Keratinocyte (primary cell): ENCODE results near the gene SPATA45. TPM values are rescaled to one million over a fixed set of nuclear protein-coding genes. Genes with fewer than 3 reads are reported as not detected.

Experiments
- DNase-seq: peaks from one replicate; pipeline ENCODE4 v3.0.0-alpha.2; 2011; ENCODE audit warnings: low read depth, missing footprints, low spot score
- FAIRE-seq: peaks from 2 replicates; lab custom pipeline; 2011; peaks lifted over from hg19 to GRCh38; lab: Jason Lieb, UNC
- H2AFZ ChIP-seq: 2 replicates; pipeline ENCODE4 v1.6.0; 2012; ENCODE audit warnings: low read length, control low read depth, inconsistent platforms; ENCODE audit not compliant: control insufficient read depth
- H3K27ac ChIP-seq: 2 replicates; pipeline ENCODE4 v1.5.1; 2011; ENCODE audit warnings: low read length; ENCODE audit not compliant: control insufficient read depth, insufficient read depth
- H3K27me3 ChIP-seq: 3 replicates; pipeline ENCODE4 v1.6.0; 2011; ENCODE audit warnings: low read length; ENCODE audit not compliant: control insufficient read depth, insufficient read depth; ENCODE audit errors: extremely low read depth
- H3K36me3 ChIP-seq, 2 experiments: 2 replicates in 1 of 2; 3 replicates in 1 of 2; pipeline ENCODE4 v1.5.1; 2011; ENCODE audit warnings: low read length in 2 of 2, mild to moderate bottlenecking in 1 of 2; ENCODE audit not compliant: control insufficient read depth in 2 of 2, insufficient read depth in 2 of 2; ENCODE audit errors: extremely low read depth in 1 of 2
- H3K4me1 ChIP-seq: 3 replicates; pipeline ENCODE4 v1.5.1; 2011; ENCODE audit warnings: low read length; ENCODE audit not compliant: control insufficient read depth, insufficient read depth; ENCODE audit errors: extremely low read depth
- H3K4me2 ChIP-seq: 3 replicates; pipeline ENCODE4 v1.6.0; 2011; ENCODE audit warnings: low read depth, low read length; ENCODE audit not compliant: control insufficient read depth, insufficient read depth; ENCODE audit errors: extremely low read depth
- H3K4me3 ChIP-seq, 3 experiments: fragments of 200-600 bp in 1 of 3; sonication (generic) in 1 of 3; 2 replicates in 2 of 3; 3 replicates in 1 of 3; pipeline ENCODE4 v1.5.1; 2011 to 2016; ENCODE audit warnings: low read length in 3 of 3, mild to moderate bottlenecking in 3 of 3, control low read depth in 2 of 3, inconsistent platforms in 1 of 3, low read depth in 1 of 3, mixed read lengths in 1 of 3, mixed run types in 1 of 3, moderate library complexity in 1 of 3; ENCODE audit not compliant: control insufficient read depth in 2 of 3, insufficient read depth in 2 of 3; ENCODE audit errors: extremely low read depth in 1 of 3
- H3K79me2 ChIP-seq: 2 replicates; pipeline ENCODE4 v1.6.0; 2012; ENCODE audit warnings: low read length; ENCODE audit not compliant: control insufficient read depth, insufficient read depth
- H3K9ac ChIP-seq: 3 replicates; pipeline ENCODE4 v1.6.0; 2011; ENCODE audit warnings: low read length; ENCODE audit not compliant: control insufficient read depth, insufficient read depth; ENCODE audit errors: extremely low read depth
- H3K9me1 ChIP-seq: 3 replicates; pipeline ENCODE4 v1.6.0; 2011; ENCODE audit warnings: low read length; ENCODE audit not compliant: control insufficient read depth, insufficient read depth; ENCODE audit errors: extremely low read depth
- H3K9me3 ChIP-seq: 2 replicates; pipeline ENCODE4 v1.5.1; 2012; ENCODE audit warnings: low read depth, low read length; ENCODE audit not compliant: control insufficient read depth
- H4K20me1 ChIP-seq: 3 replicates; pipeline ENCODE4 v1.6.0; 2011; ENCODE audit warnings: low read length; ENCODE audit not compliant: control insufficient read depth, insufficient read depth; ENCODE audit errors: extremely low read depth
- EZH2 ChIP-seq: IDR thresholded peaks from one replicate; pipeline ENCODE4 v1.6.1; 2012; ENCODE audit warnings: inconsistent platforms, mild to moderate bottlenecking, low read length, moderate library complexity
- dilution Hi-C: fragments of 300-500 bp; cut with MboI; formaldehyde crosslinking; loops from one replicate; pipeline ENCODE4 v1.7.0; 2020; ENCODE audit warnings: low sequenced_read_pairs; ENCODE audit not compliant: extremely low pct_ligation_motif_present
- polyA plus RNA-seq, 5 experiments: library from polyadenylated mRNA; depleted of rRNA in 3 of 5; stranded (reverse) in 3 of 5; stranded (forward) in 1 of 5; unstranded in 1 of 5; fragments of >200 nt; gene quantifications; 1 replicate in 1 of 5; 2 replicates in 3 of 5; 3 replicates in 1 of 5; pipeline versions ENCODE4 v1.2.1 to v1.2.3, GENCODE V29; 2011 to 2012; ENCODE audit warnings: missing spikeins in 2 of 5, low read depth in 1 of 5, low replicate concordance in 1 of 5
- TF ChIP-seq, protein P1 (sequence below), 3 experiments: IDR thresholded peaks in 1 of 3; conservative IDR thresholded peaks in 1 of 3; optimal IDR thresholded peaks in 1 of 3; 2 replicates in 2 of 3; 3 replicates in 1 of 3; pipeline versions ENCODE3 to v1.5.1; 2011; ENCODE audit warnings: low read length in 3 of 3, mild to moderate bottlenecking in 3 of 3, moderate library complexity in 2 of 3, control low read depth in 1 of 3, inconsistent platforms in 1 of 3; ENCODE audit not compliant: insufficient read depth in 2 of 3; ENCODE audit errors: extremely low read depth in 1 of 3

SPATA45 gene
- polyA plus RNA-seq, 1 donor (not counting 4 experiments of a cell fraction or from before 2014, with no cell fraction given) = not detected

DNA sequence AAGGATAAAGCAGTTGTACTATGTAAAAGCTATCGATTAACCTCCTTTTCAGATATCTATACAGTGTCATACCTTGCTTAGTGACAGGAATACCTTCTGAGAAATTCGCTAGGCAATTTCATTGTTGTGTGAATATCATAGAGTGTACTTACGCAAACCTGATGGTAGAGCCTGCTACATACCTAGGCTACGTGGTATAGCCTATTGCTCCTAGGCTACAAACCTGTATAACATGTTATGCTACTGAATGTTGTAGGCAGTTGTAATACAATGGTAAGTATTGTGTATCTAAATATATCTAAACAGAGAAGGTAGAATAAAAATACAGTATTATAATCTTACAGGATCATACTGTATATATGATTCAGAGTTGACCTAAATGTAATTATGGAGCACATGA is 37.1 kb upstream of the SPATA45 start:
- Histone ChIP-seq H3K36me3 (peaks cover 6 to 9% of the 10 kb centered on the region in 2 experiments), H3K4me1 (no peaks in the 10 kb centered on the region), H3K27me3 (no peaks in the 10 kb centered on the region), H4K20me1 (no peaks in the 10 kb centered on the region), H2AFZ (no peak overlapping the region), H3K9ac (no peak overlapping the region), H3K9me1 (no peaks in the 10 kb centered on the region), H3K27ac (no peak overlapping the region), H3K4me3 (no peak overlapping the region), H3K4me2 (no peak overlapping the region), H3K79me2 (no peaks in the 10 kb centered on the region), H3K9me3 (no peaks in the 10 kb centered on the region)
- TF ChIP-seq EZH2 = no peak
- TF ChIP-seq, protein P1, sequence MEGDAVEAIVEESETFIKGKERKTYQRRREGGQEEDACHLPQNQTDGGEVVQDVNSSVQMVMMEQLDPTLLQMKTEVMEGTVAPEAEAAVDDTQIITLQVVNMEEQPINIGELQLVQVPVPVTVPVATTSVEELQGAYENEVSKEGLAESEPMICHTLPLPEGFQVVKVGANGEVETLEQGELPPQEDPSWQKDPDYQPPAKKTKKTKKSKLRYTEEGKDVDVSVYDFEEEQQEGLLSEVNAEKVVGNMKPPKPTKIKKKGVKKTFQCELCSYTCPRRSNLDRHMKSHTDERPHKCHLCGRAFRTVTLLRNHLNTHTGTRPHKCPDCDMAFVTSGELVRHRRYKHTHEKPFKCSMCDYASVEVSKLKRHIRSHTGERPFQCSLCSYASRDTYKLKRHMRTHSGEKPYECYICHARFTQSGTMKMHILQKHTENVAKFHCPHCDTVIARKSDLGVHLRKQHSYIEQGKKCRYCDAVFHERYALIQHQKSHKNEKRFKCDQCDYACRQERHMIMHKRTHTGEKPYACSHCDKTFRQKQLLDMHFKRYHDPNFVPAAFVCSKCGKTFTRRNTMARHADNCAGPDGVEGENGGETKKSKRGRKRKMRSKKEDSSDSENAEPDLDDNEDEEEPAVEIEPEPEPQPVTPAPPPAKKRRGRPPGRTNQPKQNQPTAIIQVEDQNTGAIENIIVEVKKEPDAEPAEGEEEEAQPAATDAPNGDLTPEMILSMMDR (optimal IDR thresholded peaks at IDR 0.05 in 1 of 3, IDR thresholded peaks at IDR 0.05 in 1 of 3, conservative IDR thresholded peaks at IDR 0.05 in 1 of 3; ENCODE audit: extremely low read depth in 1 of 3, insufficient read depth in 2 of 3, low read length in 3 of 3) = no peak
- DNase-seq (no peak), FAIRE-seq (no peak)
- dilution Hi-C loops = no loop called here

DNA sequence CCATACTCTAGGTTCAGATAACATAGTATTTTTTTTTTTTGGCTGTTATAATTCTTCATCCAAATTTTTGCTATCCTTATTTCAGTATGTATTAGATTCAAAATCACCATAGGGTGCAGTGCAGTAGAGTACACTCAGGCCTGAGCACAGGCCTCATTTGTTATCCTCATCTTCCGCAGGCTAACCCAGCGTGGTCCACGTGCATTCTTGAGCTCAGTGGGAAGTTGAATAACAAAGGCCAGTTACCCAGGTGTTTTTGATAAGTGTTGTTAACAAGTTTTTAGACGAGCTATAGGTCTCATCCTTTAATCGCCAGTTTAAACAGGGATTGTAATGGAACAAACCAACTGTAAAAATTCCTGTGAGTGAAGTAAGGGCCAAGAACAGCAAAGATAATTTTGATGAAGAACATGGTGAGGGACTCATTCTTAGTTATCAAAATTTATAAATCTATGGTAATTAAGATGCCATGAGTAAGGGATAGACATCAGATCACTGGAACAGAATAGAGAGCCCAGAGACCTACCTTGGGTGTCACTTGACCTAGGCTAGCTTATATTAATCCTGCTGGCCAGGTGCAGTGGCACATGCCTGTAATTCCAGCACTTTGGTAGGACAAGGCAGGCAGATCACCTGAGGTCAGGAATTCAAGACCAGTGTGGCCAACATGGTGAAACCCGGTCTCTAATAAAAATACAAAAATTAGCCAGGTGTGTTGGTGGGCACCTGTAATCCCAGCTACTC is 32.7 kb upstream of the SPATA45 start:
- H3K9me3 ChIP-seq = no peaks in the 10 kb centered on the region
- no peak for TF ChIP-seq EZH2
- TF ChIP-seq, protein P1 (optimal IDR thresholded peaks at IDR 0.05 in 1 of 3, IDR thresholded peaks at IDR 0.05 in 1 of 3, conservative IDR thresholded peaks at IDR 0.05 in 1 of 3; ENCODE audit: extremely low read depth in 1 of 3, insufficient read depth in 2 of 3, low read length in 3 of 3) = no peak
- no peaks in the 10 kb centered on the region for H3K9me1 ChIP-seq
- no peak overlapping the region for H3K4me2 ChIP-seq
- peaks cover 2% of the 10 kb centered on the region for H3K79me2 ChIP-seq
- H4K20me1 ChIP-seq = no peaks in the 10 kb centered on the region
- H3K9ac ChIP-seq = no peak overlapping the region
- no peak for FAIRE-seq
- H3K4me3 ChIP-seq = no peak overlapping the region
- no peak overlapping the region for H2AFZ ChIP-seq
- peaks cover 6 to 7% of the 10 kb centered on the region in 2 experiments for H3K36me3 ChIP-seq
- no peaks in the 10 kb centered on the region for H3K4me1 ChIP-seq
- no peaks in the 10 kb centered on the region for H3K27me3 ChIP-seq
- no peak overlapping the region for H3K27ac ChIP-seq
- dilution Hi-C loops = no loop called here
- no peak for DNase-seq
